ENCODE data around the gene TAF9. TPM values are rescaled to one million over a fixed set of nuclear protein-coding genes. Genes with fewer than 3 reads are reported as not detected.
"Not testable (repeated sequence)": the region's sequence is repeated elsewhere in the genome, so short reads cannot be mapped to it uniquely, and the experiment has no call there.

TAF9 gene
- total RNA-seq, 1 donor from 2014 or later = 31.7 TPM

DNA sequence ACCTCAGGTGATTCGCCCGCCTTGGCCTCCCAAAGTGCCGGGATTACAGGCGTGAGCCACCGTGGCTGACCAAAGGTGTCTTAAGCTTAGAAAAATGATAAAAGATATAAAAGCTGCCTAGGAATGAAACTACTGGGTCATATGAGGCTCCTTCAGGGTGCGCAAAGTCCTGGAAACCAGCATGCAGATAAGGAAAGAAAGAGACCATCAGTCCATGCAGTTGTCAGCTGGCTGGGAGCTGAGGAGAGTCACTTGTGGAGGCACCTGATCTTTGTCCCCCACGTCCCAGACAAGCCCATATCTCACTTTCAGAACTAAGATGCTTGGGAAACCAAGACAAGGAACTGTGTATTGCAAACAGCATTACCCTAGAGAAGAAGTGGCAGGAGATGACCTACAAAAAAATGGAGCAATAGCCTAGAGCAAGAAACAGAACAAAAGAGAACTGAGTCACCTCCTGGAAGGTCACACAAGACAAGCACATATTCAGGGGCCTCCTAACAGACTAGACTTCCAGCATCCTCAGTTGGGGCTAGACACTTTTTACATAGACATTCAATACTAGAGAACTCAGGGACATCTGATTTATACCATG, 33.9 kb downstream of the TAF9 start:
- DNase-seq (ENCODE audit: low spot score) = no peak

- DNase-seq (ENCODE audit: low spot score) = peak; percentile 86
These were observed 34.5 kb downstream of the TAF9 start for GRCh38 chr5:69334793-69335268.

DNA sequence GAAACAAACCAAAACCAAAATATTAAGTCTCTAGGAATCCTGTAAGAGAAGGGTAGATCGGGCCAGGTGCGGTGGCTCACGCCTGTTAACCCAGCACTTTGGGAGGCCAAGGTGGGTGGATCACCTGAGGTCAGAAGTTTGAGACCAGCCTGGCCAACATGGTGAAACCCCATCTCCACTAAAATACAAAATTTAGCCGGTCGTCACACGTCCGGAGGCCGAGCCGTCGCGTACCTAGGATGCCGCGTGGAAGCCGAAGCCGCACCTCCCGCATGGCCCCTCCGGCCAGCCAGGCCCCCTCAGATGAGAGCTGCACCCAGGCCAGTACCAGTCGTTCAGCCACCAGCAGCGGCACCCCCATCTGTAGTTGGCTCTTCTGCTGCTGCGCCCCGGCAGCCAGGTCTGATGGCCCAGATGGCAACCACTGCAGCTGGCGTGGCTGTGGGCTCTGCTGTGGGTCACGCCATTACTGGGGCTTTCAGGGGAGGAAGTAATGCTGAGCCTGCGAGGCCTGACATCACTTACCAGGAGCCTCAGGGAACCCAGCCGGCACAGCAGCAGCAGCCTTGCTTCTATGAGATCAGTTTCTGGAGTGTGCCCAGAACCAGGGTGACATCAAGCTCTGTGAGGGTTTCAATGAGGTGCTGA, 35.5 kb downstream of the TAF9 start:
- DNase-seq (ENCODE audit: low spot score) = not testable (repeated sequence)

DNA sequence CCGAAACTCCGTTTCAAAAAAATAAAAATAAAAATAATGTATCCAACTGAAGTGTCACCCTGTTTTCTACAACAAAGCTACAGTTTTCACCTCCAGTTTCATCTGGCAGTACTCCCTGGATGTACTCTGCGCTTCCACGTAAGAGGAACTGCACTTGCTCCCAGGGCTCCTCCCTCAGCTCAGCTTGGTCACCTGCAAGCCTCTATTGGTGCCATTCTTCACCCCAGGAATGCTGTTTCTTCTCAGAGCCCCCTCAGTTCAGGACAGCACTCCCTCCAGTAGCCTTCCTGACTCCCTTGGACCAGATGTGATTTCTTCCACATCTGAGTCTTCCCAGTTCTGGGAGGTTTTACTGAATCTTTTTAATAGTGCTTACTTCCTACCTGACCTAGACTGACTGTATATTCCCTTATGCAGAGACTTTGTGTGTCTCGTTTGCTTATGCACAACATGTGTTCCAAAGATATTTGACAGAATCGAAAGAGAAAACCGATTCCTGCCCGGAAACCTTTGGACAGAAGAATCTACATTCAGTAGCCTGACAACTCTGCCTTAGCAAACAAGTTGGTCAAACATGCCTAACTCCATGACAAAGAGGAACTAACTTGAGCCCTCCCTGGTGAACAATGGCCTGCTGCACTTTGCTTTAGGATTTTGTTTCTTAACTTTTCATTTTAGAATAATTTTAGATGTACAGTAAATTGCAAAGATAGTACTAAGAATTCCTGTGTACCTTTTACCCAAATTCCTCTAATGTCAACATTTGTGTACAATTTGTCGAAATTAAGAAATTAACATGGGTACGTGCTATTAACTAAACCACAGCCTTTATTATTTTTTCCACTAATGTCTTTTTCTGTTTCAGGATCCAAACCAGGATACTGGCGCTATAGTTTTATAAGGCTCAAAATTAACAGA, 37.5 kb downstream of the TAF9 start:
- DNase-seq (ENCODE audit: low spot score) = peak; percentile 36

DNA sequence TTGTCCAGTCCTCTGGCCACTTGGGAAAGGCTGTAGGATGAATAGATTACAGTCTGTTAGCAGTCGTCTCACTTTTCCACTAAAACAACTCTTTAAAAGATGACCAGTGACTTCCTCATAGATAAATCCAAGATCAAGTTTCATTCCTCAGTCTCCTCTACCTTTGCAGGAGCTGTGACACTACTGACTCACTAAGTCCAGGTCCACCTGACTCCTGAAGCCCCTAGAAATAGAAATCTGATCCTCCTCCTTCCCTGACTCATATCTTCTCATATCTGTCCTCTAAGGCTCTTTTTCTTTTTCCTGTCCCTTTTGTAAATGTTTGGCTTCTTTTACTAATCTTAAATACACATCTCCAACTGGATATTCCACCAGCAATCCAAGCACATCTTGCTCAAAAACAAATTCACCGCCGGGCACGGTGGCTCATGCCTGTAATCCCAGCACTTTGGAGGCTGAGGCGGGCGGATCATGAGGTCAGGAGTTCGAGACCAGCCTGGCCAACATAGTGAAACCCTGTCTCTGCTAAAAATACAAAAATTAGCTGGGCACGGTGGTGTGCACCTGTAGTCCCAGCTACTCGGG, 39.3 kb downstream of the TAF9 start:
- DNase-seq (ENCODE audit: low spot score) = no peak

GRCh38 chr5:69326365-69326764, 43.0 kb downstream of the TAF9 start:
- DNase-seq (ENCODE audit: low spot score) = no peak

DNA sequence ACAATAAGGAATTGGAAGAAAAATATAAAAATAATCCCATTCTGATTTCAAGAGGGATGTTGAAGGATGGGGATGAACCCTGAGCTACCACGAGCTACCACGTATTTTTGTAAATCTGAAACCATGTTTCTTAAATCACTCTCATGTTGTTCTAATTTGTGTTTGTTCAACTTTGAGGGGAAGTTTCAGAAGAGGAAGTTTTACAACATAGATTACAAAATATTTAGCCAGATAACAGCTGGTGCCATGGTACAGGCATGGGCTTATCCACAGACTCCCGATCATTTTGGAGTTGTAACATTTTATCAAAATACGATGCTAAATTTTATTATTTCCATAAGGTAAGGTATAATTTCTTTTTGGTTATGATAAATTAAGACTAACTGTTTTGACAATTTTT, 51.9 kb downstream of the TAF9 start:
- no peak for DNase-seq (ENCODE audit: low spot score)

- DNase-seq (ENCODE audit: low spot score) = no peak
These were observed 53.3 kb downstream of the TAF9 start for GRCh38 chr5:69315972-69316371.

Other genes with a start within 250 kb of the TAF9 start
- 8.1 TPM for gene CCNB1, start 202.4 kb downstream of the TAF9 start, total RNA-seq
- gene CENPH, start 179.9 kb downstream of the TAF9 start, total RNA-seq = 1.8 TPM
- gene CDK7, start 134.6 kb downstream of the TAF9 start, total RNA-seq = 21.1 TPM
- gene CCDC125, start 36.7 kb downstream of the TAF9 start, total RNA-seq = 12.3 TPM
- gene AK6, start within 50 bp of the TAF9 start, total RNA-seq = 32.4 TPM
- gene RAD17, start 298 bp upstream of the TAF9 start, total RNA-seq = 20.0 TPM
- gene MARVELD2, start 45.6 kb upstream of the TAF9 start, total RNA-seq = 47.1 TPM
- 152 TPM for gene OCLN, start 123.3 kb upstream of the TAF9 start, total RNA-seq
- gene GTF2H2C, start 190.7 kb upstream of the TAF9 start, total RNA-seq = 21.6 TPM

Data from mucosa of gallbladder (tissue), 1 donor.